PC-3 (cell line): ENCODE measurements around the gene ALOXE3. TPM values are rescaled to one million over a fixed set of nuclear protein-coding genes. Genes with fewer than 3 reads are reported as not detected.
A peak's percentile ranks its signal among the peaks of the same experiment; 100 is the strongest.

ENCODE experiments used
- ATAC-seq: fragments of 200-7000 bp; cut with Tn5 transposase; 2 replicates; pipeline ENCODE4 v1.9.1; 2020; ENCODE audit warnings: mild to moderate bottlenecking, moderate library complexity
- BruUV-seq: library from RNA; stranded (reverse); fragments of 400-500 nt; replicated peaks from 2 replicates; lab custom pipeline; 2021; lab: Mats Ljungman, UMichigan
- CTCF ChIA-PET: fragments of 300-600 bp; sonication (Branson Sonifier 250); formaldehyde crosslinking; loops from one replicate; lab custom pipeline; 2022; ENCODE audit warnings: antibody characterized with exemption; lab: Charles Lee
- POLR2A ChIA-PET: fragments of 300-600 bp; sonication (Branson Sonifier 250); formaldehyde crosslinking; loops from one replicate; lab custom pipeline; 2022; ENCODE audit warnings: antibody characterized with exemption; ENCODE audit not compliant: unreplicated experiment; lab: Charles Lee
- DNase-seq: peaks from one replicate; pipeline ENCODE4 v3.0.0-alpha.2; 2015
- H2AFZ ChIP-seq: fragments of 300-600 bp; sonication (generic); 2 replicates; pipeline ENCODE4 v1.6.0; 2016; ENCODE audit warnings: antibody characterized with exemption, low read length
- H3F3A ChIP-seq: fragments of 300-600 bp; sonication (generic); one replicate; pipeline ENCODE4 v1.6.0; 2017; ENCODE audit warnings: antibody characterized with exemption, low read length, control low read depth, mild to moderate bottlenecking; ENCODE audit not compliant: unreplicated experiment
- H3K27ac ChIP-seq: fragments of 300-600 bp; sonication (generic); 2 replicates; pipeline ENCODE4 v1.5.1; 2016; ENCODE audit warnings: mild to moderate bottlenecking, low read length
- H3K27me3 ChIP-seq: fragments of 300-600 bp; sonication (generic); 2 replicates; pipeline ENCODE4 v1.6.1; 2016; ENCODE audit warnings: low read length, mixed read lengths
- H3K36me3 ChIP-seq: fragments of 300-600 bp; sonication (generic); 2 replicates; pipeline ENCODE4 v1.6.1; 2016; ENCODE audit warnings: low read depth, mixed run types, low read length, mixed read lengths
- H3K4me1 ChIP-seq: fragments of 300-600 bp; sonication (generic); 2 replicates; pipeline ENCODE4 v1.5.1; 2016; ENCODE audit warnings: low read length; ENCODE audit not compliant: insufficient read depth
- H3K4me2 ChIP-seq: fragments of 300-600 bp; sonication (generic); 2 replicates; pipeline ENCODE4 v1.6.0; 2016; ENCODE audit warnings: low read length
- H3K4me3 ChIP-seq: fragments of 300-600 bp; sonication (generic); 2 replicates; pipeline ENCODE4 v1.5.1; 2016; ENCODE audit warnings: mild to moderate bottlenecking, low read length, mixed read lengths
- H3K79me2 ChIP-seq: fragments of 300-600 bp; sonication (generic); 2 replicates; pipeline ENCODE4 v1.6.1; 2017; ENCODE audit warnings: low read length, mixed read lengths
- H3K9ac ChIP-seq: fragments of 300-600 bp; sonication (generic); 2 replicates; pipeline ENCODE4 v1.6.0; 2016; ENCODE audit warnings: mild to moderate bottlenecking, low read length
- H3K9me2 ChIP-seq: fragments of 300-600 bp; sonication (generic); replicated peaks from 2 replicates; pipeline ENCODE4 v1.6.1; 2016; ENCODE audit warnings: mixed run types, low read length, mixed read lengths
- H3K9me3 ChIP-seq: fragments of 300-600 bp; sonication (generic); 2 replicates; pipeline ENCODE4 v1.6.1; 2016; ENCODE audit warnings: low read length, mixed read lengths
- H4K20me1 ChIP-seq: fragments of 300-600 bp; sonication (generic); 2 replicates; pipeline ENCODE4 v1.6.1; 2016; ENCODE audit warnings: low read length, mixed read lengths
- CTCF ChIP-seq: fragments of 300-600 bp; sonication (generic); conservative IDR thresholded peaks from 2 replicates; pipeline ENCODE4 v1.5.1; 2017; ENCODE audit warnings: antibody characterized with exemption, low read depth, mild to moderate bottlenecking, low read length
- EZH2 ChIP-seq: fragments of 300-600 bp; sonication (generic); IDR thresholded peaks from one replicate; pipeline ENCODE4 v1.6.1; 2017; ENCODE audit warnings: antibody characterized with exemption, mild to moderate bottlenecking, low read length; ENCODE audit not compliant: unreplicated experiment
- EZH2phosphoT487 ChIP-seq: fragments of 300-600 bp; sonication (generic); IDR thresholded peaks from 2 replicates; pipeline ENCODE4 v1.6.1; 2018; ENCODE audit warnings: mild to moderate bottlenecking, antibody characterized with exemption, low read length, borderline replicate concordance
- intact Hi-C: fragments of 100-400 bp; cut with micrococcal nuclease; formaldehyde crosslinking; loops from 2 replicates; pipeline ENCODE4 v1.9.0; 2023
- total RNA-seq: library from RNA; depleted of rRNA; stranded (reverse); fragments of >200 nt; gene quantifications from 2 replicates; pipeline ENCODE4 v1.2.3, GENCODE V29; 2014

Gene ALOXE3
- total RNA-seq, 1 experiment from 2014 or later: 1.4 TPM

GRCh38 chr17:8055851-8056231 lies 62.5 kb downstream of the ALOXE3 start:
- no peak overlapping the region for H2AFZ ChIP-seq
- DNase-seq (no peak), ATAC-seq (no peak)
- H3K27ac ChIP-seq: peak overlapping the region; percentile 97
- H3F3A ChIP-seq: no peaks in the 10 kb centered on the region
- no peaks in the 10 kb centered on the region for H3K36me3 ChIP-seq
- no peaks in the 10 kb centered on the region for H4K20me1 ChIP-seq
- H3K4me2 ChIP-seq: peak overlapping the region; percentile 78
- no peaks in the 10 kb centered on the region for H3K27me3 ChIP-seq
- CTCF ChIA-PET: interaction anchor here (0.6 to 1.7 kb wide), 3 partner anchors 14 to 66 kb away, joined by 3 to 12 read pairs (median 10); no protein-coding TSS in a partner anchor
- BruUV-seq: no TSS peak
- intact Hi-C loops: loop anchor here (2.0 to 5.0 kb wide), 2 partner anchors 67 to 124 kb away; partner anchors contain the start of genes CNTROB and TRAPPC1
- H3K79me2 ChIP-seq: no peaks in the 10 kb centered on the region
- peak overlapping the region; percentile 7; the same call in 1 of the 2 replicates for H3K4me3 ChIP-seq
- peaks cover 39% of the 10 kb centered on the region for H3K4me1 ChIP-seq
- H3K9ac ChIP-seq: peak overlapping the region; percentile 57
- H3K9me3 ChIP-seq: no peaks in the 10 kb centered on the region
- POLR2A ChIA-PET: interaction anchor here (0.6 to 0.7 kb wide), 2 partner anchors 142 to 306 kb away, joined by 4 to 5 read pairs; no protein-coding TSS in a partner anchor
- no peaks in the 10 kb centered on the region for H3K9me2 ChIP-seq
- TF ChIP-seq EZH2phosphoT487: no peak
- TF ChIP-seq EZH2: no peak
- no peak for TF ChIP-seq CTCF

- H3K4me2 ChIP-seq: no peak overlapping the region
- no peaks in the 10 kb centered on the region for H3F3A ChIP-seq
- H3K27ac ChIP-seq: no peak overlapping the region
- no peaks in the 10 kb centered on the region for H3K36me3 ChIP-seq
- H3K4me1 ChIP-seq: peaks cover 26% of the 10 kb centered on the region
- no peak for DNase-seq
- no TSS peak for BruUV-seq
- no peak overlapping the region for H3K9ac ChIP-seq
- no peak overlapping the region for H2AFZ ChIP-seq
- no peak for ATAC-seq
- intact Hi-C loops: no loop called here
- H3K27me3 ChIP-seq: no peaks in the 10 kb centered on the region
- no peaks in the 10 kb centered on the region for H3K9me3 ChIP-seq
- POLR2A ChIA-PET: no interaction called here
- no peaks in the 10 kb centered on the region for H3K79me2 ChIP-seq
- CTCF ChIA-PET: no interaction called here
- H4K20me1 ChIP-seq: no peaks in the 10 kb centered on the region
- H3K9me2 ChIP-seq: no peaks in the 10 kb centered on the region
- TF ChIP-seq CTCF (no peak), EZH2phosphoT487 (no peak), EZH2 (no peak)
- H3K4me3 ChIP-seq: no peak overlapping the region
Observed at GRCh38 chr17:8053600-8053999, 64.7 kb downstream of the ALOXE3 start.
